GM19035 (cell line): ENCODE results near the gene KLHDC7A.
A peak's percentile ranks its signal among the peaks of the same experiment; 100 is the strongest.

ENCODE experiments used
- ATAC-seq: cut with Tn5 transposase; IDR thresholded peaks from one replicate; pipeline ENCODE4 v1.9.1; 2021; ENCODE audit not compliant: unreplicated experiment

KLHDC7A gene

GRCh38 chr1:18470671-18471355, 9.9 kb upstream of the KLHDC7A start:
- ATAC-seq: no peak

- no peak for ATAC-seq
These were observed 7.4 kb upstream of the KLHDC7A start for GRCh38 chr1:18473195-18473815.

- ATAC-seq: no peak
These were observed 6.1 kb upstream of the KLHDC7A start for GRCh38 chr1:18474559-18475175.

GRCh38 chr1:18475234-18475905, 5.4 kb upstream of the KLHDC7A start:
- ATAC-seq: no peak

GRCh38 chr1:18479454-18479853, 1.3 kb upstream of the KLHDC7A start:
- no peak for ATAC-seq

GRCh38 chr1:18481190-18481920, 625 bp downstream of the KLHDC7A start:
- peak; percentile 65 for ATAC-seq

- no peak for ATAC-seq
These were observed 1.4 kb downstream of the KLHDC7A start for GRCh38 chr1:18481921-18482701.

DNA sequence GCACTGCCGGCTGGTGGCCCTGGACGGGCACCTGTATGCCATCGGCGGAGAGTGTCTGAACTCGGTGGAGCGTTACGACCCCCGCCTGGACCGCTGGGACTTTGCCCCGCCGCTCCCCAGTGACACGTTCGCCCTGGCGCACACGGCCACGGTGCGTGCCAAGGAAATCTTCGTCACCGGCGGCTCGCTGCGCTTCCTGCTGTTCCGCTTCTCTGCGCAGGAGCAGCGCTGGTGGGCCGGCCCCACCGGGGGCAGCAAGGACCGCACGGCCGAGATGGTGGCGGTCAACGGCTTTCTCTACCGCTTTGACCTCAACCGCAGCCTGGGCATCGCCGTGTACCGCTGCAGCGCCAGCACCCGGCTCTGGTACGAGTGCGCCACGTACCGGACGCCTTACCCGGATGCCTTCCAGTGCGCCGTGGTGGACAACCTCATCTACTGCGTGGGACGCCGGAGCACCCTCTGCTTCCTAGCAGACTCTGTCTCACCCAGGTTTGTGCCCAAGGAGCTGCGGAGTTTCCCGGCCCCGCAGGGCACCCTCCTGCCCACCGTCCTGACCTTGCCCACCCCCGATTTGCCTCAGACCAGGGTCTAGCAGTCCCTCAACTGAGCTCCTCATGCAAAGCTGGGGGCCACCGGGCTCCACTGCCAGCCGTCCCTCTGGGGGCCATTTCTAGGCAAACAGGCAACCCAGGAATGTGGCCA, 2.1 kb downstream of the KLHDC7A start:
- no peak for ATAC-seq

- no peak for ATAC-seq
These were observed 3.5 kb downstream of the KLHDC7A start for GRCh38 chr1:18484276-18484675.

GRCh38 chr1:18484721-18485120, 4.0 kb downstream of the KLHDC7A start:
- no peak for ATAC-seq

GRCh38 chr1:18485227-18485626, 4.5 kb downstream of the KLHDC7A start:
- no peak for ATAC-seq

DNA sequence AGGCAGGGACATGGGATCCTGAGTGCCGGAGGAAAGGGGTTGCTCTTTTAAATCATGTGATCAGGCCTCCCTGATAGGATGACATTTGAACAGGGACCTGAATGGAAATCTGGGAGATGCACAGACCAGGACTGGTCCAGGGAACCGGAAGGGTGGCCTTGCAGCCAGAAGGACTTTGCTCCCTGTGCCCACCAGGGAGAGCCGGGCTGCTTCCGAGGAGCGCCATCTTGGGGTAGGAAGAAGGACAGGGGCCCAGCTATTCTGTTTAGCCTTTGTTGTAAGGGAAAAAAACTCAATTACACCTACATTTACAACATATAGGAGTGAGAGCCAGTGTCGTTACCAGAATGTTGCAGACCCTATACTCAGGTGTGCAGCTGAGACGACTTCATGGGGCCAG, 5.5 kb downstream of the KLHDC7A start:
- ATAC-seq: no peak

GRCh38 chr1:18489417-18490143, 8.8 kb downstream of the KLHDC7A start:
- no peak for ATAC-seq

GRCh38 chr1:18491168-18491567, 10.4 kb downstream of the KLHDC7A start:
- no peak for ATAC-seq

DNA sequence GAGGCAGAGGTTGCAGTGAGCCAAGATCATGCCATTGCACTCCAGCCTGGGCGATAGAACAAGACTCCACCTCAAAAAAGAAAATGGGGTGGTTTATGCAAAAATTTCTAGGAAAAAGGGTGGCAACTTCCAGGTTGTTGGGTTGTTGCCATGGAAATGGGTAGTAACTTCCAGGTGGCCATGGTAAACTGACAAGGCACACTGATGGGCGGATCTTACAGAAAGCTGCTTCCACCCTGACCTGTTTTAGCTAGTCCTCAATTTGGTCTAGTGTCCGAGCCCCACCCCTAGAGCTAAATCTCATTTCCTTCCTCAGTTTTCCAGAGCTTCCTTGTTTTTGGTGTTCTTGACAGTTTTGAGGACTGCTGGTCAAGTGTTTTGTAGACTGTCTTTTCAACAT, 13.6 kb downstream of the KLHDC7A start:
- no peak for ATAC-seq

DNA sequence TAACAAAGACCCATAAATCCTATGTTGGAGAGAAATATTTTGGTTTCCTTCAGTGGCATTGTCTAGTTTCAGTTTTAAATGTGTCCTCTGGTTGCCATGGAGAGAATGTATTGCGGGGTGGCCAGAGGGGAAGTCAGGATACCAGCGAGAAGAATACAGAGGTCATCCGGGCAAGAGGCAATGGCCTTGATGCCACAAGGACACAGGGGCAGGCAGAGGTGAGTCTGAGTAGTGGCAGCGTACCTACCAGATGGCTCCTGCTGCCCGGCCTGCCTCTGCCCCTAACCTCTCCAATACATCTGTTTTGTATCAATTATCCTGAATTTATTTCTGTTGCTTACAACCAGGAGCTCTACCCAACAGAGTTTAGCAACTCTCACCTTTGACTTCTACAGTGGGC, 14.9 kb downstream of the KLHDC7A start:
- no peak for ATAC-seq

- no peak for ATAC-seq
These were observed 15.3 kb downstream of the KLHDC7A start for GRCh38 chr1:18496056-18496455.

- ATAC-seq: no peak
These were observed 15.9 kb downstream of the KLHDC7A start for GRCh38 chr1:18496497-18497235.
